ENCODE data around the gene INPP5D.

INPP5D gene

GRCh38 chr2:233083782-233084181 lies 23.6 kb downstream of the INPP5D start:
- Histone ChIP-seq H3K4me3 (ENCODE audit: low read length) (no peak overlapping the region), H3K9ac (ENCODE audit: low read length) (no peak overlapping the region), H3K4me1 (ENCODE audit: control insufficient read depth, insufficient read depth, low read length) (no peaks in the 10 kb centered on the region), H3K36me3 (ENCODE audit: control insufficient read depth, insufficient read depth, low read length) (no peaks in the 10 kb centered on the region), H3K27me3 (ENCODE audit: control insufficient read depth, insufficient read depth, low read length) (no peaks in the 10 kb centered on the region), H3K9me3 (ENCODE audit: control insufficient read depth, low read length) (no peaks in the 10 kb centered on the region)

DNA sequence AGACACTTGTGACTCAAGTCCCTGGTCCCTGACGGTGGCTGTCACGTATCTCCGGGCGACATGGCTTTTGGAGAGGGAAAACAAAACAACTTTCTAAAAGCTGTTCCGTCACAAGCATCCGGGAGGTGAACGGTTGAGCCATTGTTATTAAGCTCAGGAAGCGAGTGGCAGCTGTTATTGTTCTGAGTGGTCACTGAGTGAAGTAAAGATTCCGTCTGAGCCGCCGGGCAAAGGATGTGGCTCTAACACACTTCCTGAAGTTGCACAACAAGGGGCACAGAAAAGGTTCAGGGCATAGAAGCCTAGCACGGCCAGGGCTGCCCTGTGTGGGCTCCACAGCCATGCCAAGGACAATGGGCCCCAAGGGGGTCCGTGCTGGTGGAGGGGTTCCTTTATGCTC lies 24.3 kb downstream of the INPP5D start:
- H3K27me3 ChIP-seq (ENCODE audit: control insufficient read depth, insufficient read depth, low read length): no peaks in the 10 kb centered on the region
- H3K4me1 ChIP-seq (ENCODE audit: control insufficient read depth, insufficient read depth, low read length): no peaks in the 10 kb centered on the region
- H3K4me3 ChIP-seq (ENCODE audit: low read length): no peak overlapping the region
- no peak overlapping the region for H3K9ac ChIP-seq (ENCODE audit: low read length)
- H3K36me3 ChIP-seq (ENCODE audit: control insufficient read depth, insufficient read depth, low read length): no peaks in the 10 kb centered on the region
- no peaks in the 10 kb centered on the region for H3K9me3 ChIP-seq (ENCODE audit: control insufficient read depth, low read length)

- Histone ChIP-seq H3K9me3 (ENCODE audit: control insufficient read depth, low read length) (no peaks in the 10 kb centered on the region), H3K4me3 (ENCODE audit: low read length) (no peak overlapping the region), H3K36me3 (ENCODE audit: control insufficient read depth, insufficient read depth, low read length) (no peaks in the 10 kb centered on the region), H3K4me1 (ENCODE audit: control insufficient read depth, insufficient read depth, low read length) (no peaks in the 10 kb centered on the region), H3K27me3 (ENCODE audit: control insufficient read depth, insufficient read depth, low read length) (no peaks in the 10 kb centered on the region), H3K9ac (ENCODE audit: low read length) (no peak overlapping the region)
These were observed 25.1 kb downstream of the INPP5D start for GRCh38 chr2:233085037-233085838.

DNA sequence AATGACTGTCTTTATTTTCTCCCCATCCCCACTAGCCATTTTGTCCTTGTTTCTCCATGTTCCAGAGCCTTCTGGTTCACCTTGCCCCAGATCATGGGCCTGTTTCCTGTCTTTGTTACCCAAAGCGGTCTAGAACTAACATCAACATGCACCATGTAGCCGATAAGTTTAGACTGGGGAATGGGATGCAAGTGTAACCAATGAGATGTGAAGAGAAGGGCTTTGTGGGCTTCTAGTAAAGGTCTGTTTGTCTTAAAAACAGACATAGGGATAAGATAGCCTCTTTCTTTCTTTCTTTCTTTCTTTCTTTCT lies 25.7 kb downstream of the INPP5D start:
- Histone ChIP-seq H3K9ac (ENCODE audit: low read length) (no peak overlapping the region), H3K9me3 (ENCODE audit: control insufficient read depth, low read length) (no peaks in the 10 kb centered on the region), H3K4me3 (ENCODE audit: low read length) (no peak overlapping the region), H3K27me3 (ENCODE audit: control insufficient read depth, insufficient read depth, low read length) (no peaks in the 10 kb centered on the region), H3K4me1 (ENCODE audit: control insufficient read depth, insufficient read depth, low read length) (no peaks in the 10 kb centered on the region), H3K36me3 (ENCODE audit: control insufficient read depth, insufficient read depth, low read length) (no peaks in the 10 kb centered on the region)

DNA sequence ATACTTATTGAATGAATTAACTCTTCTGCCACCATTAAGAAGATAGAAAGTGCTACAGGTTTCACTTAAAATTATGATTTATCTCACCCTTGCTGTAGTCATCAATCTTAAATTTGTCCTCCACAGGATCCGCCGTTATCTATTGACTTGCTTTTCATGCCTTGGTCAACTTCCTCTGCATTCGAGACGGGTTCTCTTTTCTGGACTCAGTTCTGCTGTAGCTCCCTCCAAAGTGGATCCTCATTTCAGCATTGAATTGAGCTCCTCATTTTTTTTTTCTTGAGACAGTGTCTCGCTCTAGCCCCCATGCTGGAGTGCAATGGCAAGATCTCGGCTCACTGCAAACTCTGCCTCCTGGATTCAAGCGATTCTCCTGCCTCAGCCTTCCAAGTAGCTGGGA lies 27.6 kb downstream of the INPP5D start:
- no peaks in the 10 kb centered on the region for H3K4me1 ChIP-seq (ENCODE audit: control insufficient read depth, insufficient read depth, low read length)

DNA sequence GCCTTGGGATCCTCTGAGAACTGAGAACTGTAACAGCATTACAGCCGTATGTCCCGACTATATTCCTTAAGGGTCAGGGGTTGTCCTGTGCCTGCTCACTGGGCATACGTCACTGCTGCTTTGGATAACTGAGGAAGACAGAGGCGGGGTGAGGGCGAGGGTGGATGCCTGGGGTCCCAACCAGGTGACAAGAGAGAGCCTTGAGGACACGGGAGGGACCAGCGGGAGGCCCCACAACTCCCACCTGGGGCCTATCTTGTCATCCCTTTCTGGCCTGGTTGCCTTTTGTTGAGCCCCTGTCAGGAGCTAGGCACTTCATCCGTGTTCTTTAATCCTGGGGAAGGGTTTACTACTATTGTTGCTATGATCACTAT lies 28.8 kb downstream of the INPP5D start:
- peaks cover 3% of the 10 kb centered on the region for H3K27me3 ChIP-seq (ENCODE audit: control insufficient read depth, insufficient read depth, low read length)
- H3K9me3 ChIP-seq (ENCODE audit: control insufficient read depth, low read length): no peaks in the 10 kb centered on the region
- no peak overlapping the region for H3K9ac ChIP-seq (ENCODE audit: low read length)
- H3K36me3 ChIP-seq (ENCODE audit: control insufficient read depth, insufficient read depth, low read length): no peaks in the 10 kb centered on the region
- no peaks in the 10 kb centered on the region for H3K4me1 ChIP-seq (ENCODE audit: control insufficient read depth, insufficient read depth, low read length)
- H3K4me3 ChIP-seq (ENCODE audit: low read length): no peak overlapping the region

More for the DNA sequence above, 27.6 kb downstream of the INPP5D start:
- Histone ChIP-seq H3K4me3 (ENCODE audit: low read length) (no peak overlapping the region), H3K9ac (ENCODE audit: low read length) (no peak overlapping the region), H3K36me3 (ENCODE audit: control insufficient read depth, insufficient read depth, low read length) (no peaks in the 10 kb centered on the region), H3K27me3 (ENCODE audit: control insufficient read depth, insufficient read depth, low read length) (peaks cover 3% of the 10 kb centered on the region), H3K9me3 (ENCODE audit: control insufficient read depth, low read length) (no peaks in the 10 kb centered on the region)

DNA sequence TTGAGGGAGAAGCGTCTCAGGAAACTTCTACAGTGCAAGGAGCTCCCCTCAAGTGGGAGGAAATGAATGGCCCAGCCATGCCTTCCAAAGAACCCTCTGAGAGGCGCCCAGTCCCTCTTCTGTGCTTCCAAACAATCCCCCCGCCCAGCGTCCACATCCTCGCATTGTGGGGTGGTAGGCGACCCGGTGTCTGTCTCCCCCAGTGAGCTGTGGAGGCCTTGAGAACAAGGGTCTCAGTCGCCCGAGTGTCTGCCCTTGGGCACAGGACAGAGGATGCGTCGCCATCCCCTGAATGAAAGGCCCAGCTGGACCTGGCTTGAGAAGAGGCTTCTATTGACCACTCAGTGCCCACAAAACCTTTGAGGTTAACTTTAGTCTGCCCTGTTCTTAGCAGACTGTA lies 29.7 kb downstream of the INPP5D start:
- Histone ChIP-seq H3K9me3 (ENCODE audit: control insufficient read depth, low read length) (no peaks in the 10 kb centered on the region), H3K4me1 (ENCODE audit: control insufficient read depth, insufficient read depth, low read length) (no peaks in the 10 kb centered on the region), H3K4me3 (ENCODE audit: low read length) (no peak overlapping the region), H3K36me3 (ENCODE audit: control insufficient read depth, insufficient read depth, low read length) (no peaks in the 10 kb centered on the region), H3K27me3 (ENCODE audit: control insufficient read depth, insufficient read depth, low read length) (peaks cover 3% of the 10 kb centered on the region), H3K9ac (ENCODE audit: low read length) (no peak overlapping the region)

DNA sequence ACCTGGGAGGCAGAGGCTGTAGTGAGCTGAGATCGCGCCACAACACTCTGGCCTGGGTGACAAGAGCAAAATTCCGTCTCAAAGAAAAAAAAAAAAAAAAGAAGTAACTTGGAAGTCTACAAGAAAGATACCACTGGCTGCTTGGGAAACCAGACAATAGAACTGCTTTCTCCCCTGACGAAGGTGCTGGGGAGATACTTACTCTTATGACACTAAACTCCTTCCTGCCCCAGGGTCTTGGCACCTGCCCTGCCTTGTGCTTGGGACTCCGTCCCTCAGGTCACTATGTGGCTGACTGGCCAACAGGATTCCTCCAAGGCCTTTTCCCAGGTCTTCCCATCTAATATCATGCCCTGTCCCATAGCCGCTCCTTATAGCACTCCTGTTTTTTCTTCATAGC lies 30.7 kb downstream of the INPP5D start:
- Histone ChIP-seq H3K9ac (ENCODE audit: low read length) (no peak overlapping the region), H3K27me3 (ENCODE audit: control insufficient read depth, insufficient read depth, low read length) (peaks cover 3% of the 10 kb centered on the region), H3K4me1 (ENCODE audit: control insufficient read depth, insufficient read depth, low read length) (no peaks in the 10 kb centered on the region), H3K4me3 (ENCODE audit: low read length) (no peak overlapping the region), H3K9me3 (ENCODE audit: control insufficient read depth, low read length) (no peaks in the 10 kb centered on the region), H3K36me3 (ENCODE audit: control insufficient read depth, insufficient read depth, low read length) (no peaks in the 10 kb centered on the region)

DNA sequence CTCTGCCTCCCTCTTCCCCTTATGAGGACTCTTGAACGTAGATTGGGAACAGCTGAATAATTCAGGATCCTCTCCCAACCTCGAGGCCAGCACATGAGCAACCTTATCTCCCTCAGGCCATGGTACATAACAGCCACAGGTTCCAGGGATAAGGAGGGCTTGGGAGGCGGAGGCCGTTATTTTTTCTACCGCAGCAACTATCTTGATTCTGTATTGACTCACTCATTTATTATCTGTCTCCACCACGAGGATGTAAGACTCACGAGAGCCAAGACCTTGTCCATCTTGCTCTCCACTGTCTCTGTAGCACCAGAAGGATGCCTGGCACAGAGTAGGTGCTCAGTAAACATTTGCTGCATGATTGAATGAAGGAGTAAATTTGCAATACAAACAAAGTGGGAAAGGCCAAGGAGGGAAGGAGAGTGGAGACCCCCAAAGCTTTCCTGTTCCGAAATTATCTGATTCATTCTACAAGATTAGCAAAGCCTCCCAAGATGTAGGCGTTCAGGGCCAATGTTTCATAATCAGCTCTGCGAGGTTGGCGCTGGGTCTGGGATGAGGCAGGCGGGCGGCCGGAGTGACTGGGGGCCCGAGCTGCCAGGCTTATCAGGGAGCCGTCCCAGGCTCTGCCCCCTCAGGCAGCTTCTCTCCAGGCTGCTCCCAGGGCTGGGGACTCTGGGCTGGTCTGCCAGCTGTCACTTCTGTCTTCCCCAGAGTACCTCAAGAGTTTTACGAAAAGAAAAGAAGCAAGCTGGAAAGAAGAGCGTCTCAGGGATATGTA lies 31.6 kb downstream of the INPP5D start:
- Histone ChIP-seq H3K4me3 (ENCODE audit: low read length) (no peak overlapping the region), H3K36me3 (ENCODE audit: control insufficient read depth, insufficient read depth, low read length) (no peaks in the 10 kb centered on the region), H3K4me1 (ENCODE audit: control insufficient read depth, insufficient read depth, low read length) (no peaks in the 10 kb centered on the region), H3K9me3 (ENCODE audit: control insufficient read depth, low read length) (no peaks in the 10 kb centered on the region), H3K9ac (ENCODE audit: low read length) (no peak overlapping the region), H3K27me3 (ENCODE audit: control insufficient read depth, insufficient read depth, low read length) (peaks cover 3% of the 10 kb centered on the region)

- Histone ChIP-seq H3K9me3 (ENCODE audit: control insufficient read depth, low read length) (no peaks in the 10 kb centered on the region), H3K27me3 (ENCODE audit: control insufficient read depth, insufficient read depth, low read length) (peaks cover 3% of the 10 kb centered on the region), H3K36me3 (ENCODE audit: control insufficient read depth, insufficient read depth, low read length) (no peaks in the 10 kb centered on the region), H3K4me3 (ENCODE audit: low read length) (no peak overlapping the region), H3K4me1 (ENCODE audit: control insufficient read depth, insufficient read depth, low read length) (no peaks in the 10 kb centered on the region), H3K9ac (ENCODE audit: low read length) (no peak overlapping the region)
These were observed 32.5 kb downstream of the INPP5D start for GRCh38 chr2:233092432-233093165.

GRCh38 chr2:233093166-233093448 lies 33.0 kb downstream of the INPP5D start:
- peaks cover 3% of the 10 kb centered on the region for H3K27me3 ChIP-seq (ENCODE audit: control insufficient read depth, insufficient read depth, low read length)
- no peak overlapping the region for H3K4me3 ChIP-seq (ENCODE audit: low read length)
- no peaks in the 10 kb centered on the region for H3K4me1 ChIP-seq (ENCODE audit: control insufficient read depth, insufficient read depth, low read length)
- H3K9me3 ChIP-seq (ENCODE audit: control insufficient read depth, low read length): no peaks in the 10 kb centered on the region
- H3K9ac ChIP-seq (ENCODE audit: low read length): no peak overlapping the region
- H3K36me3 ChIP-seq (ENCODE audit: control insufficient read depth, insufficient read depth, low read length): no peaks in the 10 kb centered on the region

- H3K27me3 ChIP-seq (ENCODE audit: control insufficient read depth, insufficient read depth, low read length): peaks cover 3% of the 10 kb centered on the region
- H3K4me3 ChIP-seq (ENCODE audit: low read length): no peak overlapping the region
- H3K9ac ChIP-seq (ENCODE audit: low read length): no peak overlapping the region
- H3K4me1 ChIP-seq (ENCODE audit: control insufficient read depth, insufficient read depth, low read length): no peaks in the 10 kb centered on the region
- no peaks in the 10 kb centered on the region for H3K9me3 ChIP-seq (ENCODE audit: control insufficient read depth, low read length)
- H3K36me3 ChIP-seq (ENCODE audit: control insufficient read depth, insufficient read depth, low read length): no peaks in the 10 kb centered on the region
These were observed 33.6 kb downstream of the INPP5D start for GRCh38 chr2:233093721-233094120.
